Activated CD8-positive, alpha-beta T cell treated with anti-CD3 and anti-CD28 coated beads for 36 hours (primary cell): Measurements from ENCODE around the gene KLK4. TPM values are rescaled to one million over a fixed set of nuclear protein-coding genes. Genes with fewer than 3 reads are reported as not detected.

Experiments
- ATAC-seq: fragments of 200-7000 bp; cut with Tn5 transposase; one replicate; pipeline ENCODE4 v1.10.0; 2021; ENCODE audit warnings: mild to moderate bottlenecking, moderate library complexity
- CTCF ChIA-PET: fragments of 350-600 bp; sonication (Branson Sonifier 250); formaldehyde crosslinking; loops from one replicate; lab custom pipeline; 2021; ENCODE audit warnings: antibody characterized with exemption; lab: Charles Lee
- POLR2A ChIA-PET: fragments of 350-600 bp; sonication (Branson Sonifier 250); formaldehyde crosslinking; loops from one replicate; lab custom pipeline; 2021; ENCODE audit warnings: antibody characterized with exemption; lab: Charles Lee
- DNase-seq: peaks from one replicate; pipeline ENCODE4 v3.0.0-alpha.2; 2020
- H3K27ac Mint-ChIP-seq: one replicate; pipeline ENCODE4 v1.8.0; 2021; ENCODE audit warnings: mild to moderate bottlenecking, mixed read lengths
- H3K27me3 Mint-ChIP-seq: one replicate; pipeline ENCODE4 v1.8.0; 2021; ENCODE audit warnings: mixed read lengths
- H3K36me3 Mint-ChIP-seq: one replicate; pipeline ENCODE4 v1.8.0; 2021; ENCODE audit warnings: low read depth, mixed read lengths
- H3K4me1 Mint-ChIP-seq: one replicate; pipeline ENCODE4 v1.8.0; 2021; ENCODE audit warnings: low read depth, mixed read lengths
- H3K4me3 Mint-ChIP-seq: one replicate; pipeline ENCODE4 v1.8.0; 2021; ENCODE audit warnings: mild to moderate bottlenecking, moderate library complexity, mixed read lengths
- H3K9me3 Mint-ChIP-seq: one replicate; pipeline ENCODE4 v1.8.0; 2021; ENCODE audit warnings: mixed read lengths
- CTCF ChIP-seq: fragments of 200-600 bp; IDR thresholded peaks from one replicate; pipeline ENCODE4 v1.8.0; 2022; ENCODE audit warnings: antibody characterized with exemption, mild to moderate bottlenecking
- intact Hi-C: fragments of 100-400 bp; cut with micrococcal nuclease; formaldehyde crosslinking; loops from one replicate; pipeline ENCODE4 v1.10.0; 2022
- total RNA-seq, 2 experiments: library from RNA; stranded (reverse); gene quantifications; one replicate each; pipeline ENCODE4 v1.2.3, GENCODE V29; 2021

KLK4 gene
- total RNA-seq, 2 experiments from 2014 or later, result not detected

- no peak for DNase-seq
- no peak for ATAC-seq
- POLR2A ChIA-PET, result no interaction called here
- H3K27me3 Mint-ChIP-seq, result peaks cover 22% of the 10 kb centered on the region
- H3K36me3 Mint-ChIP-seq, result no peaks in the 10 kb centered on the region
- no peaks in the 10 kb centered on the region for H3K4me1 Mint-ChIP-seq
- no peak for TF ChIP-seq CTCF
- no peaks in the 10 kb centered on the region for H3K9me3 Mint-ChIP-seq
- no peak overlapping the region for H3K27ac Mint-ChIP-seq
- intact Hi-C loops, result no loop called here
- no peak overlapping the region for H3K4me3 Mint-ChIP-seq
- CTCF ChIA-PET, result no interaction called here
These were observed 34.7 kb downstream of the KLK4 start for GRCh38 chr19:50876456-50876855.

- Mint-ChIP-seq H3K4me3 (no peak overlapping the region), H3K4me1 (no peaks in the 10 kb centered on the region), H3K36me3 (no peaks in the 10 kb centered on the region), H3K27ac (no peak overlapping the region), H3K27me3 (peaks cover 26% of the 10 kb centered on the region), H3K9me3 (no peaks in the 10 kb centered on the region)
- ATAC-seq, result no peak
- no peak for DNase-seq
- intact Hi-C loops, result no loop called here
- no peak for TF ChIP-seq CTCF
- ChIA-PET CTCF (no interaction called here), POLR2A (interaction anchor here (1.3 kb wide), 1 partner anchor 77 kb away, joined by 3 read pairs; no protein-coding TSS in a partner anchor)
These were observed 35.3 kb downstream of the KLK4 start for GRCh38 chr19:50875795-50876422.

- intact Hi-C loops, result no loop called here
- POLR2A ChIA-PET, result interaction anchor here (1.3 kb wide), 1 partner anchor 76 kb away, joined by 3 read pairs; no protein-coding TSS in a partner anchor
- ATAC-seq, result no peak
These were observed 37.0 kb downstream of the KLK4 start for GRCh38 chr19:50874211-50874610.

GRCh38 chr19:50873056-50873455, 38.1 kb downstream of the KLK4 start, which contains the start of gene KLK2:
TSS of gene KLK2 (plus strand) at chr19:50873439. CDS start at chr19:50873474, 35 bp downstream.
- intact Hi-C loops, result no loop called here
- H3K27me3 Mint-ChIP-seq, result peaks cover 15% of the 10 kb centered on the region
- ChIA-PET POLR2A (no interaction called here), CTCF (no interaction called here)
- no peak within 1 kb of the TSS for H3K27ac Mint-ChIP-seq
- ATAC-seq (no peak), DNase-seq (no peak)
- H3K9me3 Mint-ChIP-seq, result no peaks in the 10 kb centered on the region
- no peaks in the 10 kb centered on the region for H3K36me3 Mint-ChIP-seq
- H3K4me1 Mint-ChIP-seq, result no peaks in the 10 kb centered on the region
- TF ChIP-seq CTCF, result no peak
- no peak within 1 kb of the TSS for H3K4me3 Mint-ChIP-seq

More at GRCh38 chr19:50874211-50874610, 37.0 kb downstream of the KLK4 start:
- no peaks in the 10 kb centered on the region for H3K9me3 Mint-ChIP-seq
- no peaks in the 10 kb centered on the region for H3K36me3 Mint-ChIP-seq
- CTCF ChIA-PET, result interaction anchor here (1.4 to 1.9 kb wide), 2 partner anchors 20 to 48 kb away, joined by 3 to 4 read pairs; partner anchors contain the start of gene KLK3
- no peak overlapping the region for H3K27ac Mint-ChIP-seq
- no peak for TF ChIP-seq CTCF
- H3K27me3 Mint-ChIP-seq, result peaks cover 20% of the 10 kb centered on the region
- DNase-seq, result no peak
- no peak overlapping the region for H3K4me3 Mint-ChIP-seq
- no peaks in the 10 kb centered on the region for H3K4me1 Mint-ChIP-seq

GRCh38 chr19:50870417-50871089, 40.6 kb downstream of the KLK4 start:
- no peak for TF ChIP-seq CTCF
- intact Hi-C loops, result no loop called here
- H3K27me3 Mint-ChIP-seq, result peaks cover 26% of the 10 kb centered on the region

More at GRCh38 chr19:50870417-50871089, 40.6 kb downstream of the KLK4 start:
- no peak overlapping the region for H3K27ac Mint-ChIP-seq
- H3K36me3 Mint-ChIP-seq, result no peaks in the 10 kb centered on the region
- no peak overlapping the region for H3K4me3 Mint-ChIP-seq
- no peaks in the 10 kb centered on the region for H3K9me3 Mint-ChIP-seq
- peak; percentile 61 for DNase-seq
- no peaks in the 10 kb centered on the region for H3K4me1 Mint-ChIP-seq
- ChIA-PET CTCF (interaction anchor here (1.2 kb wide), 1 partner anchor 298 kb away, joined by 3 read pairs; no protein-coding TSS in a partner anchor), POLR2A (no interaction called here)
- peak; percentile 71 for ATAC-seq
